ENCODE results near the gene BCL11B.
"Not testable (repeated sequence)": the region's sequence is repeated elsewhere in the genome, so short reads cannot be mapped to it uniquely, and the experiment has no call there.

Gene BCL11B

DNA sequence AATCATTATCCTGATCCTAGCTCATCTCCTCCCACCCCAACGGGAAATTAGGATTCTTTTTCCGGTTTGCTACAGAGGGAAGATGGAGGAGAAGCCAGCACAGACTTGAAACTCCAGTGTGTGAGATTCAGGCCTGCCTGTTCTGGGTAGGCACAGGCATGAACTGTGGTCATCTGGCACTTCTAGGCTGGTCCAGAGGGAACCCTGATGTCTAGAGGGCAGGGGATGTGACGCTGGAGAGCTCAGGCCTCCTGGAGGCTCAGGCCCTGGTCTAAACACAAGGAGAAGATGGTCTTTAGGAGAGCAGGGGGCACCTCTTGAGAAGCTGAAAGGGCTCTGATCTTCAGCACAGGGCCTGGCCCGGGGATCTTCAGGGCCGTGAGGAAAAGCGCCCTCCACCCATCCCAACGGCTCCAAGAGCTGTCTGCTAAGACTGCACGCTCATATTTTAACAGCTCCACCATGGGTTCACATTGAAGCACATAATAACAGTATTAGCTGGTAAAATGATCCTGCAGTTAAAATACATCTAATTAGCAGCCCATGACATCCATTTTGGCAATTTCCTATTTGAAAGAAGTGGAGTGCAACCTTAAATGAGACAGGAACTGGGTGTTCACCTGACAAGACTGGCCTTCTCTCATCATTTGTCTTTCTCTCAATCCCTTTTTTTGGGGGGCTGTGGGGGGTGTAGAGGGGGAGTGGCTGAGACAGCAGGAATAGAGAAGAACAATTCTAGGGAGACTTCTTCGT is 35.4 kb downstream of the BCL11B start:
- DNase-seq: no peak

- DNase-seq: no peak
Measured at GRCh38 chr14:99235582-99236320, 36.2 kb downstream of the BCL11B start.

GRCh38 chr14:99234961-99235571 is 36.9 kb downstream of the BCL11B start:
- no peak for DNase-seq

GRCh38 chr14:99234355-99234754 is 37.6 kb downstream of the BCL11B start:
- no peak for DNase-seq

DNA sequence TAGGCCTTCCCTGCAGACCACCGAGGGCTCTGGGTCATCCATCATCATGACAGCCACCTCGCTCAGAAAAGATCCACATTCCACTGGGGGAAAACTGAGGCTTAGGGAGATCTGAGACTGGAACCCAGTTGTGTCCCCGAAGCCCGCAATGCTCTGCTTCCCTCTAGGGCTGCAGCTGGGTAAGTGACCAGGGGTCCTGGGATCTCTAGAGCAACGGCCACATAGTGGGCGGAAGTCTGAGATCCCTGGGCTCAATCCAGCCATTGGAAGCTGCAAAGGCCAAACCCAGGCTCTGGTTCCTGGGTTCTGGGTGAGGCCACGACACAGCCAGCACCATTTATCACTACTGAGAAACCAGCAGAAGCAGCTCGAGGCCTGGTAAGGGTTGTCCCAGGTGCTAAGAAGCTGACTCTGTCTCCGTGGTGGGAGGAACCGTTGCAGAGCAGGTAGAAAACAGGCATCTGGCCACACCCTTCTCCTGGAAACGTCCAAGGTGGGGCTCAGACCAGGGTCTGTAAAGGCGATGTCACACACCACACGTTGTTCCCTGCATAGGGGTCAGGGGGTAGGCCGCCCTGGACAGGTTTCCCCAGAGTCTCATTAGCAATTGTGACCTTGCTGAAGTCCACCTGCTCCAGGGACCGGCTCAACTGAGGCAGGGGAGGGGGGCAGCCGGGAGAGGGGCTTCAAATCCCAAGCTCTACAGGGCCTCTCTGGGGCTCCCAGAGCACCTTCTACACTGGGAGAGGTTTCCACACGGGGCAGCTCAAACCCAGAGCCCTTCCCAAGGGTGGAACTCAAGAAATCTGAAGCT is 38.6 kb downstream of the BCL11B start:
- DNase-seq: no peak

GRCh38 chr14:99232714-99233214 is 39.2 kb downstream of the BCL11B start:
- DNase-seq: no peak

DNA sequence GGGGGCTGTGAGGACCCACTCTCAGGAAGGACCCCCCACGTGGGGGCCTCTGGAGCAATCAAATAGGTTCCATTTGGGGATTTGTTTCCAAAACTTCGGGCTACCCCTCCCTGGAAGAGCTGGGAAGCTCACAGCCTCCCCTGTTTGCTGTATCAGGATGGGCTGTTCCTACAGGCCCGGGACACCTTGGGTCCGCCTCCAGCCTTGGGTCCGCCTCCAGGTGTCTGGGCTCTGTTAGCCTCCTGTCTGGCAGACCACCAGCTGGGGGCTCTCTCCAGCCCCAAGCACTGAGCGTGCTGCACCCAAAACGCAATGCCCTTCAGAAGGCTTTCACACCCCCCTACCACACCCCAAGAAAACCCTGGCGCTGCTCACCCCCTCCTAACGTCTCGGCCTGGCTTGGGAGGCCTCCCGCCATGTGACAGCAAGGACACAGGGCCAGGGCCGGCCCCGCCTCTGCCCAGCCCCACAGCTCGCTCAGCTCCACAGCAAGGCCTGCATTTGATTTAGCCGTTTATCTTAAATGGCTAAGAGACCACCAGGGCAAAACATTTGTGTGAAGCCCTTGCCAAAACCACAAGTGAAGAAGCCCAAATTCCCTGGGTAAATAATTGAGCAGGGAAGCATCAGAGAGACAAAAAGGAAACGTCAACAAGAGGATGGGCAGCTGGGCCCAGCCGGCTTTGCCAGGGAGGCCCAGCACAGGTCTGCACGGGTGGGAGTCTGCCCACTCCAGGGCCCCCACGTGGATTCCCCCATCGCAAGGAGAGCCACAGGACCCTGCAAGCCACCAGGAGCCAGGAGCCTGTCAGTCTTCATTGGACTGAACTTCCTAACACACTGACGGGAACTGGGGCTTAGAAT is 39.9 kb downstream of the BCL11B start:
- DNase-seq: no peak

DNA sequence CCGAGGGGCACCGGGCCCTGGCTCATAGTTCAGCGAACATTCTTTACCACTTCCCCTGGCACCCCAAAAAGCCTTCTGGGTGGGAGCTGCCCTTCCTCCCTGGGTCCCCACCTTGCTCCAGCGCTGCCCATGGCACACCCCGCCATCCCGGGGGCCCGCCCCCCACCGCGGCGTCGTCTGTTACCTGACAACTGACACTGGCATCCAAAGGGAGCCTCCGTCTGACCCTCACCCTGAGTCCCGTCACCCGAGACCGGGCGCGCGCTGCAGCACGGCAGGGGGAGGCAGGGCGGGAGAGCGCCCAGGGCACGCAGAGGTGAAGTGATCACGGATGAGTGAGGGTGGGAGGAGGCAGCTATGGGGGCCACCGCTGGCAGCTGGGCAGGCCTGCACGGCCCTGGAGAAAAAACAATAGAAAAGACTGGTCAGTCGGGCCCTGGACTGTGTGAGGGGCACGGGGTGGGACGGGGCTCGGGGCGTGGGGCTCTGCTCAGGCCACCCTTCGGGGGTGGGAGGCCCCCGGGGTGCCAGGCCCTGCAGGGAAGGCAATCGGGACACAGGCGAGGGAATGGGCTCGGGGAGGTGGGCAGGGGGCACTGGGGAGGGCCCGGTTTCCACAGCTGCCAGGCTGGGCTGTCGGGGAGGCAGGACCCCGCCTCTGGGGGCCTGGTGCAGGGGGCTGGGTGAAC is 40.7 kb downstream of the BCL11B start:
- no peak for DNase-seq

DNA sequence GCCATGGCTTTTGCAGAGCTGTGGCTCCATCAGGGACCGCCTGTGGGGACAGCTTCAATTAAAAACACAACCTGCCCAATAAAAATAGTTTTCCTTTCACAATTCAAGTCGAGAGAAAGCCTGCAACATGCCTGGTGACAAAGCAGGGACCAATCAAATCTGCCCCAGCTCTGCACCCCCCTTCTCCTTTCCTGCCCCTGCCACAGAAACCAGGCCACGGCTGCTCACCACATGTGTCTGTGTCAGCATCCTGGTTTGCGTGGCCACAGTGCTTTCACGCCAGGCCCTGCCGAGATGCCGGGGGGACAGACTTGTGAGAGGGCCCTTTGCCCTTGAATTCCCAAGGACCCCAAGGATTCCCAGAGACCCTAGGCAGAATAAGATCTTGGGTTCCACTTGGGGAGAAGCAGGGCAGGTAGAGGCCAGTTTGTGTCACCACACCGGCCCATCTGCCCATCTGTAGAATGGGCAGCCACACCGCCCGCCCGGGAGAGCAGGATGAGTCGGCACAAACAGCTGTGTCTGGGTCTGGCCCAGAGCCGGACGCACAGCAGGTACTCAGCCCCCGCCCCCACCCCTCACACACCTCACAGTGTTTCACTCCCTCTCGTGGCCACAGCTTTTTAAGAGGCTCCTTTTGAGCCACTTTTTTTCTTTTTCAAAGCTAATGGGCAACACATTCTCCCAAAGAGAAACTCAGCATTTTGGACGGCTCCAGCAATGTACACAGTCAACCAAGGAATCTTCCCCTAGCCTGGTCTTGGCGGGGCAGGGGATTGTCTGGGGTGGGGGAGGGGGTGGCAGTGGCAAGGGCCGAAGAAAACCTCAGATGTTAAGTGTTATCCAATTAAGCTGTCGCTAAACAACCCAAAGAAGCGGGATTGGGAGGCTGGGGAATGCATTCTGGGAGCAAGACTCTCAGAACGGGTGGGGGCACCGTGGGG is 41.5 kb downstream of the BCL11B start:
- DNase-seq: no peak

DNA sequence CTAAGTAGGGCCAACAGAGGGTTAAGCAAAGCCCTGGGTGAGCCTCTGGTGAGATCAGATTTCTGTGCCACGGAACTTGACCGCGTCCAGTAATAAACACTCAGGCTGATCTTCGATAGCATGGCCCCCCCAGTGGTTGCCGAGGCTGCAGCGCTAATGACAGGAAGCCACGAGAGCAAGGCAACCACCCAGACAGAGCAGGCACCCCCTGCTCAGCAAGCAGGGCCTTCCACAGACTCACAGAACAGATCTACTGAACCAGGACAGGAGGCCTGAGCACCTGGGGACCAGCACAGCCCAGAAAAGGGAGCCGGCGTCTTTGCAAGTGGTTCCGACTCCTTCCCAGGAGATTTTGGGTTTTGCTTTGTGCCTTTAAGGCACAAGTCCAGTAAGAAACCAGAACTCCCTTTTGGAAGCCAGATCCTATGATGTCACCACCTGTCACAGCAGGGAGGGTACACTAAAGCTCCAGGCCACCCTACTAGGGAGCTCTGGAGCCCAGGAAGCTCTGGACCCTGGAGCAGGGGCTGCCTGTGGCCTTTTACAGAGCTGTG is 42.3 kb downstream of the BCL11B start:
- DNase-seq: no peak

GRCh38 chr14:99228760-99229159 is 43.2 kb downstream of the BCL11B start:
- not testable (repeated sequence) for DNase-seq

- DNase-seq: no peak
Measured at GRCh38 chr14:99226687-99227086, 45.3 kb downstream of the BCL11B start.

DNA sequence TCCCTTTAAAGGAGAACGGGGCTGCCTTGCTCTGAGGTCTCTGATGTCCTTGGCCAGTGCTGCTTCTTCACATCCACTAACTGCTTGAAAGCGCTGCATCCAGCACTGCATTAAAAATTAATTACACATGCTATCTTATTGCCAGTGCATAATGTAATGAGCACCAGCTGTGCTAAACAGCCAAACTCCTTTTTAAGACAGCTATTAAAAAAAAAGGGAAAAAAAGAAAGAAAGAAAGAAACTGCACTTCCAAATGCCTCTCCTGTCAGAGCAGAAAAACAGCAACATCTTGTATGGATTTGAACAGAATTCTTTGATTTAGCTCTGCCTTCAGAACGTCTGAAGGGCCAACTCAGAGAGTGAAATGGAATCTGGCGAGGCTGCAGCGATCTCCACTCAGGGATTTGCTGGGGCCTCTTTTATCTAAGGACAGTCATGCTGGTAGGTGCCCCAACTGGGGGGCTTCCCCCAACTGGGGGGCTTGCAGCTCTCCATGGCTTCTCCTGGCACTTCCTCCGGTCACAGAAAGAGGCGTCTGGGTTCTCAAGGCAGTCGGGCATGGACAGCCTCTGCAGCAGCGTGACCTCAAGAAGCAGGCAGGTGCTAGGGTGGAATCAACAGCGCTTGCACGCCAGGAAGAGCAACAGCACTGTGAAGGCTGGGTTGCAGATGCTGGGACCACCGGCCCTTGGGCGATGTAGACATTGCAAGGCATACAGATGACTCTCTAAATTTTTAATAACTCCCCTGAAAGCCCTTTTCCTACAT is 46.4 kb downstream of the BCL11B start:
- no peak for DNase-seq

GRCh38 chr14:99224948-99225347 is 47.0 kb downstream of the BCL11B start:
- DNase-seq: no peak

GRCh38 chr14:99224116-99224910 is 47.7 kb downstream of the BCL11B start:
- DNase-seq: no peak

DNA sequence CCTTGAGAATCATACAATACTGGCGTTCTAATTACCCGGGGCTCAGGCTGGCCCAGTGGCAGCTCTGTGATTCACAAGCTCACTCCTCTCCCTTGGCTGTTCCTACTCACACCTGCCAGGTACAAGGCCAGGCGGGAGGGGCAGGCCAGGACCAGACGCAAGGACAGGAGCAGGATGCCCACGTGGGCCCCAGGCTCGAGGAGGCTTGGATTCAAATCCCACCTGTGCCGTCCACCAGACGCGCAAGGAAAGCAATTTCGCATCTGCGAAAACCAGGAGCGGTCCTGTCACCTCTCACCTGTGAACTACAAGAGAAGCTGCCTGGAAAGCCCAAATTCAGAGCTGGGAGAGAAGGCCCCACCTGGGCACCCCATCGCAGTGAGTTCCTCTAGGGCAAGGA is 50.6 kb downstream of the BCL11B start:
- no peak for DNase-seq

- no peak for DNase-seq
Measured at GRCh38 chr14:99217066-99217955, 54.7 kb downstream of the BCL11B start.

Measured in DMS 273 treated with DMSO at 0.1 percent for 48 hours (cell line).